ENCODE data around the gene DPH3. TPM values are rescaled to one million over a fixed set of nuclear protein-coding genes. Genes with fewer than 3 reads are reported as not detected.
A peak's percentile ranks its signal among the peaks of the same experiment; 100 is the strongest.

The DPH3 gene
- total RNA-seq, 2 donors from 2014 or later: 34.5 to 36.4 TPM

GRCh38 chr3:16239086-16239770 is 25.5 kb downstream of the DPH3 start:
- Mint-ChIP-seq H3K27ac (no peak overlapping the region), H3K9me3 (peaks cover 3% of the 10 kb centered on the region), H3K36me3 (ENCODE audit: low read depth) (no peaks in the 10 kb centered on the region), H3K27me3 (ENCODE audit: insufficient read depth) (peaks cover 8% of the 10 kb centered on the region), H3K4me3 (no peak overlapping the region), H3K4me1 (peaks cover 2% of the 10 kb centered on the region)
- TF ChIP-seq CTCF (conservative IDR thresholded peaks at IDR 0.05): no peak
- no peak for DNase-seq
- H3K9me3 ChIP-seq (ENCODE audit: control insufficient read depth, low read length): peaks cover 6% of the 10 kb centered on the region
- H3K9ac ChIP-seq (ENCODE audit: extremely low read depth, low read length, poor library complexity, severe bottlenecking): no peak overlapping the region
- no peaks in the 10 kb centered on the region for H3K4me1 ChIP-seq (ENCODE audit: control insufficient read depth, insufficient read depth, low read length)
- 93 to 100% methylated on average over 2 to 3 of the region's 3 CpGs for WGBS, 2 experiments (ENCODE audit: insufficient coverage in 1 of 2, insufficient read length in 1 of 2)
- H3K4me3 ChIP-seq (ENCODE audit: low read length): no peak overlapping the region
- H3K27me3 ChIP-seq (ENCODE audit: control insufficient read depth, insufficient read depth, low read length, poor library complexity, severe bottlenecking): peaks cover 3% of the 10 kb centered on the region
- no peaks in the 10 kb centered on the region for H3K36me3 ChIP-seq (ENCODE audit: control insufficient read depth, insufficient read depth, low read length)
- H3K27ac ChIP-seq (ENCODE audit: low read depth, low read length): no peak overlapping the region

- Histone ChIP-seq H3K4me1 (ENCODE audit: control insufficient read depth, insufficient read depth, low read length) (no peaks in the 10 kb centered on the region), H3K36me3 (ENCODE audit: control insufficient read depth, insufficient read depth, low read length) (no peaks in the 10 kb centered on the region), H3K9me3 (ENCODE audit: control insufficient read depth, low read length) (peaks cover 6% of the 10 kb centered on the region), H3K27ac (ENCODE audit: low read depth, low read length) (no peak overlapping the region), H3K27me3 (ENCODE audit: control insufficient read depth, insufficient read depth, low read length, poor library complexity, severe bottlenecking) (peaks cover 3% of the 10 kb centered on the region), H3K9ac (ENCODE audit: extremely low read depth, low read length, poor library complexity, severe bottlenecking) (no peak overlapping the region), H3K4me3 (ENCODE audit: low read length) (peak overlapping the region; percentile 11)
- Mint-ChIP-seq H3K27ac (no peak overlapping the region), H3K4me3 (no peak overlapping the region), H3K36me3 (ENCODE audit: low read depth) (no peaks in the 10 kb centered on the region), H3K27me3 (ENCODE audit: insufficient read depth) (peaks cover 10% of the 10 kb centered on the region), H3K9me3 (peaks cover 3% of the 10 kb centered on the region), H3K4me1 (peaks cover 2% of the 10 kb centered on the region)
- WGBS, 2 experiments (ENCODE audit: insufficient coverage in 1 of 2, insufficient read length in 1 of 2): 90 to 100% methylated on average over 2 to 3 of the region's 3 CpGs
- TF ChIP-seq CTCF (conservative IDR thresholded peaks at IDR 0.05): no peak
- no peak for DNase-seq
These were observed 27.8 kb downstream of the DPH3 start for GRCh38 chr3:16236856-16237393.

- no peak for DNase-seq
- H3K27me3 ChIP-seq (ENCODE audit: control insufficient read depth, insufficient read depth, low read length, poor library complexity, severe bottlenecking): peaks cover 3% of the 10 kb centered on the region
- H3K4me1 ChIP-seq (ENCODE audit: control insufficient read depth, insufficient read depth, low read length): no peaks in the 10 kb centered on the region
- no peaks in the 10 kb centered on the region for H3K36me3 Mint-ChIP-seq (ENCODE audit: low read depth)
- H3K4me1 Mint-ChIP-seq: peaks cover 2% of the 10 kb centered on the region
- no peak overlapping the region for H3K9ac ChIP-seq (ENCODE audit: extremely low read depth, low read length, poor library complexity, severe bottlenecking)
- peaks cover 3% of the 10 kb centered on the region for H3K9me3 Mint-ChIP-seq
- H3K27me3 Mint-ChIP-seq (ENCODE audit: insufficient read depth): peaks cover 10% of the 10 kb centered on the region
- peaks cover 6% of the 10 kb centered on the region for H3K9me3 ChIP-seq (ENCODE audit: control insufficient read depth, low read length)
- H3K4me3 ChIP-seq (ENCODE audit: low read length): no peak overlapping the region
- no peak overlapping the region for H3K4me3 Mint-ChIP-seq
- no peak overlapping the region for H3K27ac ChIP-seq (ENCODE audit: low read depth, low read length)
- H3K36me3 ChIP-seq (ENCODE audit: control insufficient read depth, insufficient read depth, low read length): no peaks in the 10 kb centered on the region
- H3K27ac Mint-ChIP-seq: no peak overlapping the region
- TF ChIP-seq CTCF (conservative IDR thresholded peaks at IDR 0.05): no peak
- WGBS, 2 experiments (ENCODE audit: insufficient coverage in 1 of 2, insufficient read length in 1 of 2): 87 to 94% methylated on average over 2 to 3 of the region's 4 CpGs
These were observed 28.6 kb downstream of the DPH3 start for GRCh38 chr3:16236030-16236639.

All from endodermal cell (in vitro differentiated cells).